ENCODE measurements around the gene FBXW8. TPM values are rescaled to one million over a fixed set of nuclear protein-coding genes. Genes with fewer than 3 reads are reported as not detected.

Gene FBXW8
- total and polyA plus RNA-seq, 2 donors (not counting 3 experiments of a cell fraction or from before 2014, with no cell fraction given) = 15.4 TPM

GRCh38 chr12:117034701-117035151 lies 124.0 kb downstream of the FBXW8 start:
- Histone ChIP-seq H2AFZ (ENCODE audit: low read depth, low read length) (no peak overlapping the region), H3K4me2 (ENCODE audit: insufficient read depth, low read length) (no peak overlapping the region), H3K9ac (replicated peaks; ENCODE audit: extremely low read depth, insufficient read depth, low read length) (no peak overlapping the region), H4K20me1 (replicated peaks; ENCODE audit: control insufficient read depth, extremely low read depth, insufficient read depth, low read length) (no peaks in the 10 kb centered on the region), H3K4me1 (ENCODE audit: control insufficient read depth, extremely low read depth, insufficient read depth, low read length) (no peaks in the 10 kb centered on the region), H3K36me3 (ENCODE audit: control insufficient read depth in 2 of 2, extremely low read depth in 1 of 2, insufficient read depth in 2 of 2, low read length in 2 of 2) (no peaks in the 10 kb centered on the region), H3K9me1 (replicated peaks; ENCODE audit: control insufficient read depth, extremely low read depth, insufficient read depth, low read length) (no peaks in the 10 kb centered on the region), H3K4me3 (replicated peaks in 1 of 3; ENCODE audit: insufficient read depth in 1 of 3, low read depth in 1 of 3, low read length in 3 of 3) (no peak overlapping the region), H3K27ac (ENCODE audit: insufficient read depth, low read depth, low read length) (no peak overlapping the region), H3K27me3 (ENCODE audit: control insufficient read depth in 2 of 2, insufficient read depth in 2 of 2, low read length in 2 of 2) (peaks cover 11 to 19% of the 10 kb centered on the region in 2 experiments), H3K9me3 (replicated peaks; ENCODE audit: control insufficient read depth, insufficient read depth, low read length) (no peaks in the 10 kb centered on the region), H3K79me2 (ENCODE audit: control insufficient read depth, insufficient read depth, low read length) (no peaks in the 10 kb centered on the region)
- no peak for FAIRE-seq
- BruUV-seq (replicated peaks) = no TSS peak
- dilution Hi-C loops (cut with MboI; ENCODE audit: extremely low pct_ligation_motif_present, low sequenced_read_pairs) (no loop called here), intact Hi-C loops (cut with micrococcal nuclease) (no loop called here)
- ChIA-PET CTCF (no interaction called here), POLR2A (no interaction called here)
- DNase-seq (ENCODE audit: low read depth, low spot score) = no peak
- TF ChIP-seq POLR2AphosphoS5 (IDR thresholded peaks at IDR 0.05; ENCODE audit: insufficient read depth, low read depth, low read length) (no peak), EZH2 (IDR thresholded peaks at IDR 0.05; ENCODE audit: borderline replicate concordance, low read depth, low read length, severe bottlenecking) (no peak), POLR2A (IDR thresholded peaks at IDR 0.05; ENCODE audit: low read depth, low read length) (no peak), GATA2 (IDR thresholded peaks at IDR 0.05; ENCODE audit: insufficient read depth, insufficient read length, low read depth, low read length) (no peak), MAX (IDR thresholded peaks at IDR 0.05; ENCODE audit: insufficient read depth, insufficient read length) (no peak), FOS (IDR thresholded peaks at IDR 0.05; ENCODE audit: borderline replicate concordance, insufficient read depth, low read length) (no peak)

- no peak overlapping the region for H3K4me3 ChIP-seq (replicated peaks in 1 of 3; ENCODE audit: insufficient read depth in 1 of 3, low read depth in 1 of 3, low read length in 3 of 3)
- TF ChIP-seq JUN (IDR thresholded peaks at IDR 0.05; ENCODE audit: borderline replicate concordance, insufficient read depth, insufficient read length, low read depth) = no peak
- TF ChIP-seq MYC (IDR thresholded peaks at IDR 0.05; ENCODE audit: low read depth, low read length) = no peak
- no peak for TF ChIP-seq POLR2AphosphoS5 (IDR thresholded peaks at IDR 0.05; ENCODE audit: insufficient read depth, low read depth, low read length)
- TF ChIP-seq GATA2 (IDR thresholded peaks at IDR 0.05; ENCODE audit: insufficient read depth, insufficient read length, low read depth, low read length) = no peak
- TF ChIP-seq POLR2A (IDR thresholded peaks at IDR 0.05; ENCODE audit: low read depth, low read length) = no peak
- no peak for TF ChIP-seq EZH2 (IDR thresholded peaks at IDR 0.05; ENCODE audit: borderline replicate concordance, low read depth, low read length, severe bottlenecking)
- TF ChIP-seq CTCF (IDR thresholded peaks at IDR 0.05; ENCODE audit: extremely low read depth in 1 of 2, insufficient read depth in 1 of 2, low read depth in 1 of 2, low read length in 2 of 2) = no peak
- no peak for TF ChIP-seq FOS (IDR thresholded peaks at IDR 0.05; ENCODE audit: borderline replicate concordance, insufficient read depth, low read length)
- TF ChIP-seq MAX (IDR thresholded peaks at IDR 0.05; ENCODE audit: insufficient read depth, insufficient read length) = no peak
- dilution Hi-C loops (cut with MboI; ENCODE audit: extremely low pct_ligation_motif_present, low sequenced_read_pairs) (no loop called here), intact Hi-C loops (cut with micrococcal nuclease) (no loop called here)
- peaks cover 11 to 19% of the 10 kb centered on the region in 2 experiments for H3K27me3 ChIP-seq (ENCODE audit: control insufficient read depth in 2 of 2, insufficient read depth in 2 of 2, low read length in 2 of 2)
- H3K36me3 ChIP-seq (ENCODE audit: control insufficient read depth in 2 of 2, extremely low read depth in 1 of 2, insufficient read depth in 2 of 2, low read length in 2 of 2) = no peaks in the 10 kb centered on the region
- H3K4me1 ChIP-seq (ENCODE audit: control insufficient read depth, extremely low read depth, insufficient read depth, low read length) = no peaks in the 10 kb centered on the region
- POLR2A ChIA-PET = no interaction called here
- no peak for FAIRE-seq
- no peaks in the 10 kb centered on the region for H3K9me3 ChIP-seq (replicated peaks; ENCODE audit: control insufficient read depth, insufficient read depth, low read length)
- no TSS peak for BruUV-seq (replicated peaks)
- no peak overlapping the region for H3K4me2 ChIP-seq (ENCODE audit: insufficient read depth, low read length)
- no peak for DNase-seq (ENCODE audit: low read depth, low spot score)
- CTCF ChIA-PET = no interaction called here
- no peak overlapping the region for H3K27ac ChIP-seq (ENCODE audit: insufficient read depth, low read depth, low read length)
- H4K20me1 ChIP-seq (replicated peaks; ENCODE audit: control insufficient read depth, extremely low read depth, insufficient read depth, low read length) = no peaks in the 10 kb centered on the region
- H3K79me2 ChIP-seq (ENCODE audit: control insufficient read depth, insufficient read depth, low read length) = no peaks in the 10 kb centered on the region
- no peak overlapping the region for H3K9ac ChIP-seq (replicated peaks; ENCODE audit: extremely low read depth, insufficient read depth, low read length)
- no peaks in the 10 kb centered on the region for H3K9me1 ChIP-seq (replicated peaks; ENCODE audit: control insufficient read depth, extremely low read depth, insufficient read depth, low read length)
- H2AFZ ChIP-seq (ENCODE audit: low read depth, low read length) = no peak overlapping the region
Observed at GRCh38 chr12:117035287-117035686, 124.5 kb downstream of the FBXW8 start.

All from endothelial cell of umbilical vein (primary cell).